ENCODE measurements around the gene ITPR1. TPM values are rescaled to one million over a fixed set of nuclear protein-coding genes. Genes with fewer than 3 reads are reported as not detected.

ITPR1 gene
- total RNA-seq, 2 donors from 2014 or later, result 7.0 to 18.2 TPM

DNA sequence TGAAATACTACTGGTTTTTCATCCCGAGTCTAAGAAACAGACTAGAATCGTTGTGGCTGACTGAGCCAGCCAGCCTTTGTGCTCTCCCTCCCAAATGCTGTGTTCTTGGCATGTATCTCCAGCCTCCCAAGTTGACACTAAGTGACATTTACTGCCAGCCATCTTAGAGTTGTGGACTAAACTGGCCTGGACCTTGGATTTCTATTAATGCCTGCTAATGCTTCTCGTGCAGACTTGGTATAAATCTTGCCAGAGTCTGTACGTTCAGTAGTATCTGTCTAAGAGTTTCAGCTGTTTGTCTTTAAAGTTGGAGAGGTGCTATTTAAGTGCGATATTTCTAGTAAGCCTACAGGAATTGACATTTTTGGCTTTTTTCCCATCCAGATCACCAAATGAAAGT lies 319.4 kb downstream of the ITPR1 start:
- Histone ChIP-seq H3K27me3 (no peaks in the 10 kb centered on the region), H3K9me3 (no peaks in the 10 kb centered on the region), H3K9ac (ENCODE audit: low read depth in 2 of 2, low read length in 2 of 2) (no peak overlapping the region), H3K4me3 (no peak overlapping the region), H3K27ac (no peak overlapping the region), H3K36me3 (no peaks in the 10 kb centered on the region), H3K4me1 (no peaks in the 10 kb centered on the region)
- TF ChIP-seq, protein P1, sequence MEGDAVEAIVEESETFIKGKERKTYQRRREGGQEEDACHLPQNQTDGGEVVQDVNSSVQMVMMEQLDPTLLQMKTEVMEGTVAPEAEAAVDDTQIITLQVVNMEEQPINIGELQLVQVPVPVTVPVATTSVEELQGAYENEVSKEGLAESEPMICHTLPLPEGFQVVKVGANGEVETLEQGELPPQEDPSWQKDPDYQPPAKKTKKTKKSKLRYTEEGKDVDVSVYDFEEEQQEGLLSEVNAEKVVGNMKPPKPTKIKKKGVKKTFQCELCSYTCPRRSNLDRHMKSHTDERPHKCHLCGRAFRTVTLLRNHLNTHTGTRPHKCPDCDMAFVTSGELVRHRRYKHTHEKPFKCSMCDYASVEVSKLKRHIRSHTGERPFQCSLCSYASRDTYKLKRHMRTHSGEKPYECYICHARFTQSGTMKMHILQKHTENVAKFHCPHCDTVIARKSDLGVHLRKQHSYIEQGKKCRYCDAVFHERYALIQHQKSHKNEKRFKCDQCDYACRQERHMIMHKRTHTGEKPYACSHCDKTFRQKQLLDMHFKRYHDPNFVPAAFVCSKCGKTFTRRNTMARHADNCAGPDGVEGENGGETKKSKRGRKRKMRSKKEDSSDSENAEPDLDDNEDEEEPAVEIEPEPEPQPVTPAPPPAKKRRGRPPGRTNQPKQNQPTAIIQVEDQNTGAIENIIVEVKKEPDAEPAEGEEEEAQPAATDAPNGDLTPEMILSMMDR (IDR thresholded peaks at IDR 0.05), result no peak
- no peak for DNase-seq
- intact Hi-C loops (cut with DNase I), result no loop called here

DNA sequence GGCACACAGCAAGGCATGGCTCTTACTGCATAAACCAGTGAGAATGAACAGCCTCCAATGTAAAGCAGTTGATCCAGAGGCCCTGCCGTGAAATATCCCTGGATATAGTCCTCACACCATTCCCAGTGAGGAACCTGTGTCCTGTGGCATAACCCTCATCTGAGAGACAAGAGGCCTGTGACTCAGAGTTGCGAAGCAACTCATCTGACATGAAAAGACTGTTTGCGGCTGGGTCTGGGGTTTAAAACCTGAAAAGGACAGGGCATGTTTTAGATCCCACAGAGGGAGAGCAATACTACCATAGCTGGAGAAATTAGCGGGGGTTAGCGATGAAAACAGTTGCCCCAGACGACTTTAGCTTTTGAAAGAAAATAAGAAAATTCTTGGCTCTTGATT lies 320.8 kb downstream of the ITPR1 start:
- Histone ChIP-seq H3K27me3 (no peaks in the 10 kb centered on the region), H3K9me3 (no peaks in the 10 kb centered on the region), H3K27ac (no peak overlapping the region), H3K4me3 (no peak overlapping the region), H3K9ac (ENCODE audit: low read depth in 2 of 2, low read length in 2 of 2) (no peak overlapping the region), H3K36me3 (no peaks in the 10 kb centered on the region), H3K4me1 (no peaks in the 10 kb centered on the region)
- no peak for DNase-seq
- TF ChIP-seq, protein P1 (IDR thresholded peaks at IDR 0.05), result no peak
- intact Hi-C loops (cut with DNase I), result no loop called here

DNA sequence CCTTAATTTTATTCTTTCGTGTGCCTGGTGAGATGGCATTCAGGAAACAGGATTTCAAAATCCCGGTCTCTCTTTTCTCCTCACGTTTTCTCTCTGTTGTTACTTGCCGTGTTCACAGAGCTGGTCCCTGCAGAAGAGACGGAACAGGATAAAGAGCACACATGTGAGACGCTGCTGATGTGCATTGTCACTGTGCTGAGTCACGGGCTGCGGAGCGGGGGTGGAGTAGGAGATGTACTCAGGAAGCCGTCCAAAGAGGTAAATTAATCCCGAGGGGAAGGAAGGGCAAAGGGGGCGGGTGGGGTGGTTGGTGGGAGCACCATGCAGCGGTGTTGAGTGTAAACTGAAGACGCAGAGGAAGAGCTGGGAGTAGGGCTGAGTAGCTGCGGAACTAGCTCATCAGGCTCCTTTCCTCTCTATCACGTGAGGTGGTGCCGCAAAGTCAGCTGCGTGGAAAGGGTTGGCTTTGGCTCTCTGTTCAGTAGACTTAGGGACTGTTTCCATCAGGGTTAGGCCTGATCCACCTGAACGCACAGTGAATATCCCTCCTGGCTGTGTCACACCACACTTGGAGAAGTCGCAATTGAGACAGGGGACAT lies 321.3 kb downstream of the ITPR1 start:
- Histone ChIP-seq H3K9me3 (no peaks in the 10 kb centered on the region), H3K4me3 (no peak overlapping the region), H3K27ac (no peak overlapping the region), H3K4me1 (no peaks in the 10 kb centered on the region), H3K36me3 (no peaks in the 10 kb centered on the region), H3K27me3 (no peaks in the 10 kb centered on the region), H3K9ac (ENCODE audit: low read depth in 2 of 2, low read length in 2 of 2) (no peak overlapping the region)
- DNase-seq, result no peak
- TF ChIP-seq, protein P1 (IDR thresholded peaks at IDR 0.05), result no peak
- intact Hi-C loops (cut with DNase I), result no loop called here

DNA sequence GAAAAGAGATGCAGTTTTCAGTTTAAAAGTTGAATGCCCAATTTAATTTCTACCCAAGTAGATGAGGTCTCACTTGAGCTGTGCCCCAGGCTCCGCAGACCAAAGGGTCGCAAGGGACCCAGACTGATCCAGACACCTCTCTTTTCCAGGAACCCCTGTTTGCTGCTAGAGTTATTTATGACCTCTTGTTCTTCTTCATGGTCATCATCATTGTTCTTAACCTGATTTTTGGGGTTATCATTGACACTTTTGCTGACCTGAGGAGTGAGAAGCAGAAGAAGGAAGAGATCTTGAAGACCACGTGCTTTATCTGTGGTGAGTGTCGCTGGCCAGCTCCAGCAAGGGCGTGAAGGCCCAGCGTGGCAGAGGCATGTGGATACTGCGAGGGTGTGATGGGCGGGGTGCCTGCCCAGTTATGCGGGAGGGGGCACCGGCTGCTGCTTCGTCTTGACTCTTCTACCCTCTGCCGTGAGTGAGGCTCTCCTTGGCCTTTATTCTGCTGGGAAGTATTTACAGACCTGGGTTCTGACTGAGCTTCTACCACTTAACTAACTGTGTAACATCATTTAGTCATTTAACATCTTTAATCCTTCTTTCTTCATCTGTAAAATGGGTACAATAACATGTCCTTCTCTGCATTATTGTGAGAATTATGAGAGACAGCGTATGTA lies 321.9 kb downstream of the ITPR1 start:
- Histone ChIP-seq H3K9me3 (no peaks in the 10 kb centered on the region), H3K4me1 (no peaks in the 10 kb centered on the region), H3K9ac (ENCODE audit: low read depth in 2 of 2, low read length in 2 of 2) (no peak overlapping the region), H3K27me3 (no peaks in the 10 kb centered on the region), H3K27ac (no peak overlapping the region), H3K36me3 (no peaks in the 10 kb centered on the region), H3K4me3 (no peak overlapping the region)
- TF ChIP-seq, protein P1 (IDR thresholded peaks at IDR 0.05), result no peak
- intact Hi-C loops (cut with DNase I), result no loop called here
- DNase-seq, result no peak

DNA sequence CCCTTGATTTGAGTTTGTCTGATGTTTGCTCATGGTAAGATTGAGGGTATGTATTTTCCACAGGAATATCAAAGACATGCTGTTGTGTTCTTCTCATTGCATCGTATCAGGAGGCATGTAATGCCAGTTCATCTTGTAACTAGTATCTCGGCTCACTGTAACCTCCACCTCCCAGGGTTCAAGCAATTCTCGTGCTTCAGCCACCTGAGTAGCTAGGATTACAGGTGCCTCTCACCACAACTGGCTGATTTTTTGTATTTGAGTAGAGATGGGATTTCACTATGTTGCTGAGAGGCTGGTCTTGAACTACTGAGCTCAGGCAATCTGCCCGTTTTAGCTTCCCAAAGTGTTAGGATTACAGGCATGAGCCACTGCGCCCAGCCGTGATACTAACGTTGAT lies 323.2 kb downstream of the ITPR1 start:
- Histone ChIP-seq H3K9me3 (no peaks in the 10 kb centered on the region), H3K27ac (no peak overlapping the region), H3K27me3 (no peaks in the 10 kb centered on the region), H3K36me3 (no peaks in the 10 kb centered on the region), H3K9ac (ENCODE audit: low read depth in 2 of 2, low read length in 2 of 2) (no peak overlapping the region), H3K4me1 (no peaks in the 10 kb centered on the region), H3K4me3 (no peak overlapping the region)
- intact Hi-C loops (cut with DNase I), result no loop called here
- DNase-seq, result no peak
- TF ChIP-seq, protein P1 (IDR thresholded peaks at IDR 0.05), result no peak
